Spleen (tissue), 11 donors: ENCODE measurements around the gene FADS1. TPM values are rescaled to one million over a fixed set of nuclear protein-coding genes. Genes with fewer than 3 reads are reported as not detected.

ENCODE experiments used
- DNase-seq: peaks from one replicate; pipeline ENCODE4 v3.0.0-alpha.2; 2020
- H3K27ac ChIP-seq, 8 donors: fragments of 200-600 bp; sonication (generic) in 7 of 8; 1 replicate in 4 of 8; 2 replicates in 4 of 8; pipeline versions ENCODE4 v1.5.0 to v1.8.0; 2016 to 2021; ENCODE audit warnings: inconsistent platforms in 4 of 8, mild to moderate bottlenecking in 4 of 8, moderate library complexity in 1 of 8
- H3K27me3 ChIP-seq, 7 donors: fragments of 200-600 bp; sonication (generic) in 6 of 7; replicated peaks in 1 of 7; 1 replicate in 4 of 7; 2 replicates in 3 of 7; pipeline versions ENCODE4 v1.5.0 to v1.8.0; 2016 to 2021; ENCODE audit warnings: inconsistent platforms in 3 of 7, mild to moderate bottlenecking in 1 of 7
- H3K36me3 ChIP-seq, 6 donors: fragments of 200-600 bp; sonication (generic) in 5 of 6; 1 replicate in 4 of 6; 2 replicates in 2 of 6; pipeline versions ENCODE4 v1.5.0 to v1.8.0; 2016 to 2021; ENCODE audit warnings: inconsistent platforms in 2 of 6
- H3K4me1 ChIP-seq, 6 donors: fragments of 200-600 bp; sonication (generic) in 5 of 6; 1 replicate in 3 of 6; 2 replicates in 3 of 6; pipeline versions ENCODE4 v1.5.0 to v1.8.0; 2016 to 2021; ENCODE audit warnings: inconsistent platforms in 3 of 6
- H3K4me3 ChIP-seq, 8 donors: fragments of 200-600 bp; sonication (generic) in 7 of 8; 1 replicate in 4 of 8; 2 replicates in 4 of 8; pipeline versions ENCODE4 v1.5.0 to v1.8.0; 2016 to 2021; ENCODE audit warnings: inconsistent platforms in 4 of 8, mild to moderate bottlenecking in 4 of 8, moderate library complexity in 2 of 8
- H3K9me3 ChIP-seq, 8 donors: fragments of 200-600 bp; sonication (generic) in 7 of 8; 1 replicate in 4 of 8; 2 replicates in 4 of 8; pipeline versions ENCODE4 v1.5.0 to v1.8.0; 2016 to 2021; ENCODE audit warnings: inconsistent platforms in 4 of 8
- POLR2A ChIP-seq, 3 donors: fragments of 450-650 bp; IDR thresholded peaks; one replicate each; pipeline ENCODE4 v1.5.1; 2017; ENCODE audit warnings: antibody characterized with exemption in 3 of 3, mild to moderate bottlenecking in 1 of 3
- POLR2AphosphoS5 ChIP-seq, 3 donors: sonication (generic); formaldehyde crosslinking; IDR thresholded peaks; one replicate each; pipeline ENCODE4 v1.5.1; 2017; ENCODE audit warnings: antibody characterized with exemption in 3 of 3
- WGBS, 5 donors: extraction: QIAGEN DNeasy Blood & Tissue Kit in 3 of 5; methylation state at CpG; one replicate each; pipeline versions ENCODE4 v1.1.5 to v1.1.7; 2013 to 2018; 5-methylcytosine and 5-hydroxymethylcytosine counted together
- intact Hi-C: fragments of 100-400 bp; cut with DNase I; formaldehyde crosslinking; loops from one replicate; pipeline ENCODE4 v1.15.0; 2023; ENCODE audit warnings: low total_unique reads
- polyA plus RNA-seq, 3 donors: library from polyadenylated mRNA; stranded (reverse); fragments of 200-250 nt; gene quantifications; one replicate each; pipeline ENCODE4 v1.2.1, GENCODE V29; 2013
- total RNA-seq, 7 donors: library from RNA; depleted of rRNA in 3 of 7; stranded (reverse); fragments of >200 nt in 3 of 7; fragmentation: NEBNext Ultra II Directional in 4 of 7; extraction: Animal tissue kit (Norgen Biotek cat#: 25700) in 4 of 7; gene quantifications; one replicate each; pipeline versions ENCODE4 v1.1.0 to v1.2.1, GENCODE V29; 2016 to 2021
- TF ChIP-seq, protein P1 (sequence below), 11 experiments: fragments of 200-600 bp in 7 of 11; fragments of 450-650 bp in 4 of 11; sonication (generic) in 4 of 11; IDR thresholded peaks in 8 of 11; conservative IDR thresholded peaks in 3 of 11; 1 replicate in 7 of 11; 2 replicates in 4 of 11; pipeline versions ENCODE4 v1.4.0 to v1.8.0; 2016 to 2021; ENCODE audit warnings: antibody characterized with exemption in 11 of 11, inconsistent platforms in 4 of 11, mild to moderate bottlenecking in 1 of 11
- donor health status: healthy with polysubstance abuse.
- donor health status: DM: no; HTN: no; CAD: no; lungs with moderate emphysema.
- donor health status: DM: no; HTN: no; CAD: no.
- donor health status: Bipolar disorder and iron deficiency.
- donor health status: healthy.
- donor health status: DM: no; HTN: no; CAD: no.
- donor health status: DM: yes; HTN: yes; CAD: no.

Gene FADS1
- total and polyA plus RNA-seq, 10 donors, result 2.2 to 25.6 (median 10.4) TPM

DNA sequence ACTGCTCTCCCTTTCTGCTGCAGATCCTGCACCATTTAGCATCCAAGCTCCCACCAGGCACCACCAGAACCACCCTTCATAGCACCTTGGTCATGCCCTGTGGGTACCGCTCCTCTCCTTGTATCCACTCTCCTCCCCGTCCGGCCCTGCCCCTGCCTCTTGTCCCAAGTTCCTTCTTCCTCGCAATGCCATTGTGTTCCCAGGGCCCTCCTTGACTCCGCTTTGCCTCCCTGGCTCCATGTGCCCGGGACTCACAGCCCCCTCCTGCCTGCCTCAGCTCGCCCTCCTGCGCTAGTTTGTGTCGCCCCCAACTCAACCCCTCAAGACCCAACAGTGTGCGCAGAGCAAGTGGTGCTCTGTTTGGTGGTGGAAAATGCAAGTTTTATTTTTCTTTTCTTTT lies 22.1 kb upstream of the FADS1 start:
- no peak overlapping the region for H3K4me3 ChIP-seq
- no peaks in the 10 kb centered on the region for H3K9me3 ChIP-seq
- WGBS, 5 donors, result 85 to 93% (median 88%) methylated on average over 10 of the region's 10 CpGs
- peaks cover 0 to 41% (median 0%) of the 10 kb centered on the region in 6 donors for H3K36me3 ChIP-seq
- intact Hi-C loops, result no loop called here
- H3K27me3 ChIP-seq, result no peaks in the 10 kb centered on the region
- DNase-seq, result peak; percentile 52
- peaks cover 5 to 27% (median 17%) of the 10 kb centered on the region in 6 donors for H3K4me1 ChIP-seq
- H3K27ac ChIP-seq, result no peak overlapping the region
- TF ChIP-seq POLR2AphosphoS5 (IDR thresholded peaks at IDR 0.05) (peak in 1 of 3 donors; percentile 5), POLR2A (IDR thresholded peaks at IDR 0.05) (no peak)
- TF ChIP-seq, protein P1, sequence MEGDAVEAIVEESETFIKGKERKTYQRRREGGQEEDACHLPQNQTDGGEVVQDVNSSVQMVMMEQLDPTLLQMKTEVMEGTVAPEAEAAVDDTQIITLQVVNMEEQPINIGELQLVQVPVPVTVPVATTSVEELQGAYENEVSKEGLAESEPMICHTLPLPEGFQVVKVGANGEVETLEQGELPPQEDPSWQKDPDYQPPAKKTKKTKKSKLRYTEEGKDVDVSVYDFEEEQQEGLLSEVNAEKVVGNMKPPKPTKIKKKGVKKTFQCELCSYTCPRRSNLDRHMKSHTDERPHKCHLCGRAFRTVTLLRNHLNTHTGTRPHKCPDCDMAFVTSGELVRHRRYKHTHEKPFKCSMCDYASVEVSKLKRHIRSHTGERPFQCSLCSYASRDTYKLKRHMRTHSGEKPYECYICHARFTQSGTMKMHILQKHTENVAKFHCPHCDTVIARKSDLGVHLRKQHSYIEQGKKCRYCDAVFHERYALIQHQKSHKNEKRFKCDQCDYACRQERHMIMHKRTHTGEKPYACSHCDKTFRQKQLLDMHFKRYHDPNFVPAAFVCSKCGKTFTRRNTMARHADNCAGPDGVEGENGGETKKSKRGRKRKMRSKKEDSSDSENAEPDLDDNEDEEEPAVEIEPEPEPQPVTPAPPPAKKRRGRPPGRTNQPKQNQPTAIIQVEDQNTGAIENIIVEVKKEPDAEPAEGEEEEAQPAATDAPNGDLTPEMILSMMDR (IDR thresholded peaks at IDR 0.05 in 8 of 11, conservative IDR thresholded peaks at IDR 0.05 in 3 of 11), result no peak

DNA sequence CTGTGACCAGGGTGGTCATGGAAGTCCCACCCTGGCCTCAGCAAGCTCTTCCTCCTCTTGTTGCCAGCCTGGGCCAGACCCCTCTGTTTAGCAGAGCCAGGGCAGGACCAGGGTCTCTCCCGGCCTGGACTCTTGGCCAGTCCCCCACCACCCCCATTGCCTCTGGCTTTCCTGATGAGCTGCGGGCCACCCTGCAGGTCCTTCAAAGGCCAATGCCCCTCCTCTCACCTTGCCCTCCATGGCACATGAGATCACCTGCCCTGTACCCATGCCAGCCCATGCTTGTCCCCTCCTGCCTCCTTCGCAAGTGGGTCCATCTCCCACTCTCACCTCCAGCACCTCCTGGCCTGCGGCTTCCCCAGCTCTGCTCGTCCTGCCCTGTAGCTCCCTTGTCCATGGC lies 21.7 kb upstream of the FADS1 start:
- TF ChIP-seq, protein P1 (IDR thresholded peaks at IDR 0.05 in 8 of 11, conservative IDR thresholded peaks at IDR 0.05 in 3 of 11), result no peak
- TF ChIP-seq POLR2A (IDR thresholded peaks at IDR 0.05) (no peak), POLR2AphosphoS5 (IDR thresholded peaks at IDR 0.05) (no peak)
- Histone ChIP-seq H3K9me3 (no peaks in the 10 kb centered on the region), H3K4me3 (no peak overlapping the region), H3K27ac (no peak overlapping the region), H3K27me3 (no peaks in the 10 kb centered on the region), H3K36me3 (peaks cover 0 to 36% (median 0%) of the 10 kb centered on the region in 6 donors), H3K4me1 (peaks cover 5 to 32% (median 19%) of the 10 kb centered on the region in 6 donors)
- DNase-seq, result peak; percentile 64
- intact Hi-C loops, result no loop called here
- 85 to 100% (median 96%) methylated on average over 5 of the region's 5 CpGs for WGBS, 5 donors

DNA sequence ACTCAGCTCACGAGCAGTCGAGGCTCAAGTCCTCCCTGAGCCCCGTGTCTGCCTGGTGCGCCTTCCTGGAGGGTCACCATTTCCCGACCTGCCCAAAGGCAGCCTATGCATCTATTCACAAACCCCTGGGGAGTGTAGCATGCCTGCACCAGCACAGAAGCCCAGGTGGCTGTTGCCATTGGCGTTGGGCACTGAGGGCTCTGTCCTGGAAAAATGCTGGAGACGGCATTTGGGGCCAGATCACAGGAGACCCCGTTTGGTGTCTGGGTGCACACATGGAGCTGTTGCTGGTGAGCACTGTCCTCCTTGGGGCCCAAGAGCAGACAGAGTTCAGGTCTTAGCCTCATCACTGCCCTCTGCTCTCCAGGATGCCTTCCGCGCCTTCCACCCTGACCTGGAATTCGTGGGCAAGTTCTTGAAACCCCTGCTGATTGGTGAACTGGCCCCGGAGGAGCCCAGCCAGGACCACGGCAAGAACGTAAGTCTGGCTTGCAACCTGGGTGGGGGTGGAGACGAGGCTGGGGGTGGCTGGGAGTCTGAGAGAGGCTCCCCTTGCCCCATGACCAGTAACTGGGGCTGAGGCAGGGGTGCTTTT lies 20.7 kb upstream of the FADS1 start:
- Histone ChIP-seq H3K4me3 (no peak overlapping the region), H3K27ac (no peak overlapping the region), H3K27me3 (no peaks in the 10 kb centered on the region), H3K4me1 (peaks cover 5 to 42% (median 19%) of the 10 kb centered on the region in 6 donors), H3K36me3 (peaks cover 0 to 29% (median 0%) of the 10 kb centered on the region in 6 donors), H3K9me3 (no peaks in the 10 kb centered on the region)
- intact Hi-C loops, result no loop called here
- 86 to 95% (median 93%) methylated on average over 8 to 15 of the region's 15 CpGs for whole genome bisulfite sequencing, 5 donors
- TF ChIP-seq, protein P1 (IDR thresholded peaks at IDR 0.05 in 8 of 11, conservative IDR thresholded peaks at IDR 0.05 in 3 of 11), result no peak
- no peak for TF ChIP-seq POLR2AphosphoS5 (IDR thresholded peaks at IDR 0.05)
- no peak for TF ChIP-seq POLR2A (IDR thresholded peaks at IDR 0.05)
- DNase-seq, result peak; percentile 54

DNA sequence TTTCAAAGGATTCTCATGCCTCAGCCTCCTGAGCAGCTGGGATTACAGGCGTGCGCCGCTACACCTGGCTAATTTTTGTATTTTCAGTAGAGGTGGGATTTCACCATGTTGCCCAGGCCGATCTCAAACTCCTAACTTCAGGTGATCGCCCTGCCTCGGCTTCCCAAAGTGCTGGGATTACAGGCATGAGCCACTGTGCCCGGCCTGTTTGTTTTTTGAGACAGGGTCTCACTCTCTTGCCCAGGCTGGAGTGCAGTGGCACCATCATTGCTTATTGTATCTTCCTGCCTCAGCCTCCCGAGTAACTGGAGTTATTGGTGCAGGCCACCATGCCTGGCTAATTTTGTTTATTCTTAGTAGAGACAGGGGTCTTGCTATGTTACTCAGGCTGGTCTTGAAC lies 19.4 kb upstream of the FADS1 start:
- H3K4me3 ChIP-seq, result peak overlapping the region in 1 of 8 donors; percentile 31
- peaks cover 5 to 55% (median 19%) of the 10 kb centered on the region in 6 donors for H3K4me1 ChIP-seq
- WGBS, 5 donors, result 91 to 99% (median 93%) methylated on average over 8 of the region's 8 CpGs
- TF ChIP-seq, protein P1 (IDR thresholded peaks at IDR 0.05 in 8 of 11, conservative IDR thresholded peaks at IDR 0.05 in 3 of 11), result no peak
- TF ChIP-seq POLR2A (IDR thresholded peaks at IDR 0.05) (no peak), POLR2AphosphoS5 (IDR thresholded peaks at IDR 0.05) (no peak)
- H3K27me3 ChIP-seq, result no peaks in the 10 kb centered on the region
- peaks cover 0 to 16% (median 0%) of the 10 kb centered on the region in 6 donors for H3K36me3 ChIP-seq
- peak; percentile 41 for DNase-seq
- no peaks in the 10 kb centered on the region for H3K9me3 ChIP-seq
- intact Hi-C loops, result no loop called here
- H3K27ac ChIP-seq, result peak overlapping the region in 7 of 8 donors; percentile 39 to 82 (median 74)
